SK-N-SH (cell line): ENCODE measurements around the gene CPLX1. TPM values are rescaled to one million over a fixed set of nuclear protein-coding genes. Genes with fewer than 3 reads are reported as not detected.

Experiments
- CTCF ChIA-PET: fragments of 300-600, 350-600 bp; formaldehyde crosslinking; extraction: SDS; loops from one replicate; lab custom pipeline; 2021; lab: Yijun Ruan, JAX
- POLR2A ChIA-PET: fragments of 350-600 bp; sonication (Branson Sonifier 250); formaldehyde crosslinking; extraction: SDS; loops from one replicate; lab custom pipeline; 2020; ENCODE audit warnings: antibody characterized with exemption, inconsistent platforms; lab: Yijun Ruan, JAX
- DNase-seq: peaks from one replicate; pipeline ENCODE4 v3.0.0; 2012
- H2AFZ ChIP-seq: fragments of 200-600 bp; sonication (generic); 2 replicates; pipeline ENCODE4 v1.8.1; 2016; ENCODE audit warnings: antibody characterized with exemption, mild to moderate bottlenecking, low read depth
- H3F3A ChIP-seq: fragments of 200-600 bp; sonication (generic); replicated peaks from 2 replicates; pipeline ENCODE3; 2016; ENCODE audit warnings: antibody characterized with exemption, mild to moderate bottlenecking; ENCODE audit not compliant: insufficient read depth
- H3K27ac ChIP-seq, 2 experiments: fragments of 200-500 bp in 1 of 2; fragments of 200-600 bp in 1 of 2; sonication (Bioruptor generic) in 1 of 2; sonication (generic), shearing (Covaris generic) in 1 of 2; 2 replicates each; pipeline versions ENCODE4 v1.5.1 to v1.6.1; 2014 to 2016; ENCODE audit warnings: low read depth in 2 of 2, inconsistent platforms in 1 of 2, low read length in 1 of 2, mild to moderate bottlenecking in 1 of 2, mixed read lengths in 1 of 2
- H3K27me3 ChIP-seq: fragments of 200-600 bp; sonication (generic), shearing (Covaris generic); 2 replicates; pipeline ENCODE4 v1.6.1; 2016; ENCODE audit warnings: mixed run types; ENCODE audit not compliant: insufficient read depth
- H3K36me3 ChIP-seq, 2 experiments: fragments of 200-500 bp in 1 of 2; fragments of 200-600 bp in 1 of 2; sonication (Bioruptor generic) in 1 of 2; sonication (generic) in 1 of 2; replicated peaks in 1 of 2; 2 replicates each; pipeline versions ENCODE3 to v1.5.1; 2014 to 2016; ENCODE audit warnings: low read length in 1 of 2, mild to moderate bottlenecking in 1 of 2; ENCODE audit not compliant: insufficient read depth in 2 of 2, control insufficient read depth in 1 of 2
- H3K4me1 ChIP-seq, 2 experiments: fragments of 200-500 bp in 1 of 2; fragments of 200-600 bp in 1 of 2; sonication (Bioruptor generic) in 1 of 2; sonication (generic), shearing (Covaris generic) in 1 of 2; 2 replicates each; pipeline versions ENCODE4 v1.5.1 to v1.6.1; 2014 to 2016; ENCODE audit warnings: low read depth in 1 of 2, low read length in 1 of 2, mixed run types in 1 of 2; ENCODE audit not compliant: insufficient read depth in 2 of 2, control insufficient read depth in 1 of 2
- H3K4me2 ChIP-seq: fragments of 200-600 bp; sonication (generic), shearing (Covaris generic); 2 replicates; pipeline ENCODE4 v1.6.1; 2017; ENCODE audit warnings: mixed run types
- H3K4me3 ChIP-seq, 2 experiments: fragments of 200-500 bp in 1 of 2; fragments of 200-600 bp in 1 of 2; sonication (Bioruptor generic) in 1 of 2; sonication (generic), shearing (Covaris generic) in 1 of 2; 2 replicates each; pipeline versions ENCODE4 v1.5.1 to v1.8.1; 2014 to 2016; ENCODE audit warnings: low read depth in 2 of 2, inconsistent platforms in 1 of 2, low read length in 1 of 2, mild to moderate bottlenecking in 1 of 2, mixed read lengths in 1 of 2, moderate library complexity in 1 of 2
- H3K79me2 ChIP-seq: fragments of 200-600 bp; sonication (generic); 2 replicates; pipeline ENCODE4 v1.8.1; 2017; ENCODE audit warnings: mild to moderate bottlenecking; ENCODE audit not compliant: insufficient read depth
- H3K9ac ChIP-seq: fragments of 200-600 bp; sonication (generic); 2 replicates; pipeline ENCODE4 v1.6.1; 2017; ENCODE audit warnings: mixed run types
- H3K9me2 ChIP-seq: fragments of 200-600 bp; sonication (generic); 2 replicates; pipeline ENCODE4 v1.6.1; 2017; ENCODE audit warnings: mixed run types
- H3K9me3 ChIP-seq: fragments of 200-600 bp; sonication (generic); 2 replicates; pipeline ENCODE4 v1.6.1; 2017; ENCODE audit warnings: mixed run types, mild to moderate bottlenecking, moderate library complexity
- H4K20me1 ChIP-seq: fragments of 200-600 bp; sonication (generic); 2 replicates; pipeline ENCODE4 v1.6.1; 2017; ENCODE audit warnings: mild to moderate bottlenecking, mixed run types; ENCODE audit not compliant: insufficient read depth
- EP300 ChIP-seq, 2 experiments: IDR thresholded peaks; 2 replicates each; pipeline versions ENCODE4 v1.4.0 to v1.6.1; 2012; ENCODE audit warnings: borderline replicate concordance in 1 of 2, low read depth in 1 of 2, low read length in 1 of 2
- EZH2phosphoT487 ChIP-seq: fragments of 200-600 bp; sonication (generic); IDR thresholded peaks from 2 replicates; pipeline ENCODE4 v1.6.1; 2017; ENCODE audit warnings: low read depth, mixed run types, mild to moderate bottlenecking, antibody characterized with exemption, moderate library complexity, borderline replicate concordance
- NFIC ChIP-seq: IDR thresholded peaks from 2 replicates; pipeline ENCODE4 v1.4.0; 2012; ENCODE audit warnings: borderline replicate concordance
- POLR2AphosphoS5 ChIP-seq: IDR thresholded peaks from 2 replicates; pipeline ENCODE4 v1.6.1; 2012; ENCODE audit warnings: low read depth, low read length
- SMC3 ChIP-seq: IDR thresholded peaks from 2 replicates; pipeline ENCODE4 v1.6.1; 2012; ENCODE audit warnings: low read depth, low read length, improper control_type of control experiment
- WGBS: methylation state at CpG from one replicate; pipeline ENCODE4 v1.1.6; 2017; ENCODE audit warnings: low lambda C conversion rate; 5-methylcytosine and 5-hydroxymethylcytosine counted together
- polyA plus RNA-seq, 3 experiments: library from polyadenylated mRNA; depleted of rRNA; stranded (reverse); fragments of >200 nt; gene quantifications; 2 replicates each; pipeline ENCODE4 v1.2.3, GENCODE V29; 2012
- TF ChIP-seq, protein P1 (sequence below): IDR thresholded peaks from 2 replicates; pipeline ENCODE4 v1.6.1; 2012; ENCODE audit warnings: mild to moderate bottlenecking, low read depth, low read length, moderate library complexity

CPLX1 gene
- polyA plus RNA-seq, 1 of the 3 experiments (the other 2 are of a cell fraction) = 0.56 TPM

DNA sequence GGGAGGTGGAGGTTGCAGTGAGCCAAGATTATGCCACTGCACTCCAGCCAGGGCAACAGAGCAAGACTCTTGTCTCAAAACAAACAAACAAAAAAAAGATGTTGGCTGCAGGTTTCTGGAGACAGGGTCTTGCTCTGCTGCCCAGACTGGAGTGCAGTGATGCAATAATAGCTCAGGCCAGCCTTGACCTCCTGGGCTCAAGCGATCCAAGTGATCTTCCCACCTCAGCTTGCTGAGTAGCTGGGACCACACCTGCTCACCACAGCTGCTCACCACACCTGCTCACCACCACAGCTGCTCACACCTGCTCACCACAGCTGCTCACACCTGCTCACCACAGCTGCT, 29.9 kb upstream of the CPLX1 start:
- 100% methylated on average over 1 of the region's 1 CpG for WGBS
- Histone ChIP-seq H3F3A (no peaks in the 10 kb centered on the region), H3K4me2 (no peak overlapping the region), H3K9me3 (no peaks in the 10 kb centered on the region), H3K9ac (no peak overlapping the region), H4K20me1 (no peaks in the 10 kb centered on the region), H2AFZ (no peak overlapping the region), H3K27ac (no peak overlapping the region), H3K27me3 (no peaks in the 10 kb centered on the region), H3K4me3 (no peak overlapping the region), H3K9me2 (no peaks in the 10 kb centered on the region), H3K4me1 (no peaks in the 10 kb centered on the region), H3K79me2 (no peaks in the 10 kb centered on the region), H3K36me3 (peaks cover 9 to 32% of the 10 kb centered on the region in 2 experiments)
- CTCF ChIA-PET = no interaction called here
- TF ChIP-seq, protein P1, sequence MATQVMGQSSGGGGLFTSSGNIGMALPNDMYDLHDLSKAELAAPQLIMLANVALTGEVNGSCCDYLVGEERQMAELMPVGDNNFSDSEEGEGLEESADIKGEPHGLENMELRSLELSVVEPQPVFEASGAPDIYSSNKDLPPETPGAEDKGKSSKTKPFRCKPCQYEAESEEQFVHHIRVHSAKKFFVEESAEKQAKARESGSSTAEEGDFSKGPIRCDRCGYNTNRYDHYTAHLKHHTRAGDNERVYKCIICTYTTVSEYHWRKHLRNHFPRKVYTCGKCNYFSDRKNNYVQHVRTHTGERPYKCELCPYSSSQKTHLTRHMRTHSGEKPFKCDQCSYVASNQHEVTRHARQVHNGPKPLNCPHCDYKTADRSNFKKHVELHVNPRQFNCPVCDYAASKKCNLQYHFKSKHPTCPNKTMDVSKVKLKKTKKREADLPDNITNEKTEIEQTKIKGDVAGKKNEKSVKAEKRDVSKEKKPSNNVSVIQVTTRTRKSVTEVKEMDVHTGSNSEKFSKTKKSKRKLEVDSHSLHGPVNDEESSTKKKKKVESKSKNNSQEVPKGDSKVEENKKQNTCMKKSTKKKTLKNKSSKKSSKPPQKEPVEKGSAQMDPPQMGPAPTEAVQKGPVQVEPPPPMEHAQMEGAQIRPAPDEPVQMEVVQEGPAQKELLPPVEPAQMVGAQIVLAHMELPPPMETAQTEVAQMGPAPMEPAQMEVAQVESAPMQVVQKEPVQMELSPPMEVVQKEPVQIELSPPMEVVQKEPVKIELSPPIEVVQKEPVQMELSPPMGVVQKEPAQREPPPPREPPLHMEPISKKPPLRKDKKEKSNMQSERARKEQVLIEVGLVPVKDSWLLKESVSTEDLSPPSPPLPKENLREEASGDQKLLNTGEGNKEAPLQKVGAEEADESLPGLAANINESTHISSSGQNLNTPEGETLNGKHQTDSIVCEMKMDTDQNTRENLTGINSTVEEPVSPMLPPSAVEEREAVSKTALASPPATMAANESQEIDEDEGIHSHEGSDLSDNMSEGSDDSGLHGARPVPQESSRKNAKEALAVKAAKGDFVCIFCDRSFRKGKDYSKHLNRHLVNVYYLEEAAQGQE = no peak
- TF ChIP-seq NFIC = no peak
- no peak for DNase-seq
- POLR2A ChIA-PET = no interaction called here

DNA sequence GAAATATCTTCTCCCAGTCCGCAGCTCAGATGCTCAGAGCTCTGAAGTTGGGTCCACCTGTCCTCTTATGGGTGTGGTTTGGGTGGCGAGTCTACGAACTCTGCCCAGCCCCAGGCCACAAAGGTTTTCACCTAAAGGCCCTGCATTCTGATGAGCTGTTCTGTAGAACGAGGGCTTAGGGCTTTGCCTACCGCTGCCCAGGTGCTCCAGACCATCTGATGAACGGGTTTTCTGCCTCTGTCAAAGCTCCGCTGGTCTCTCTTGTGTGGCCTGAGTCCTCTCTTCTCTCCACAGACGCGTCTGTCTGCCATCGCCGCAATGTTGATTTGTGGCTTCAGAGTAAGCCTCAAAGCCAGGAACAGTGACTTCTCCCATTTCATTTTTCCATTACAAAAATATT, 28.4 kb upstream of the CPLX1 start:
- Histone ChIP-seq H4K20me1 (no peaks in the 10 kb centered on the region), H2AFZ (no peak overlapping the region), H3K9ac (no peak overlapping the region), H3F3A (no peaks in the 10 kb centered on the region), H3K9me3 (no peaks in the 10 kb centered on the region), H3K36me3 (peaks cover 9 to 34% of the 10 kb centered on the region in 2 experiments), H3K4me3 (no peak overlapping the region), H3K79me2 (no peaks in the 10 kb centered on the region), H3K27ac (no peak overlapping the region), H3K9me2 (no peaks in the 10 kb centered on the region), H3K4me2 (no peak overlapping the region), H3K27me3 (no peaks in the 10 kb centered on the region), H3K4me1 (no peaks in the 10 kb centered on the region)
- 96% methylated on average over 11 of the region's 11 CpGs for WGBS
- TF ChIP-seq, protein P1 = no peak
- no peak for TF ChIP-seq POLR2AphosphoS5
- TF ChIP-seq EP300 (IDR thresholded peaks at IDR 0.05; ENCODE audit: borderline replicate concordance in 1 of 2, low read depth in 1 of 2, low read length in 1 of 2) = no peak
- no peak for TF ChIP-seq SMC3
- TF ChIP-seq EZH2phosphoT487 = no peak
- CTCF ChIA-PET = no interaction called here
- no peak for DNase-seq
- POLR2A ChIA-PET = no interaction called here
